GM20431 (cell line): ENCODE results near the gene IBA57.

Experiments
- in situ Hi-C: fragments of 300-500 bp; cut with MseI, MboI; formaldehyde crosslinking; loops from one replicate; pipeline ENCODE4 v1.15.0; 2020; ENCODE audit warnings: low sequenced_read_pairs; ENCODE audit not compliant: unreplicated experiment

Gene IBA57

GRCh38 chr1:228209657-228210056, 44.1 kb downstream of the IBA57 start:
- in situ Hi-C loops = no loop called here

GRCh38 chr1:228210076-228210651, 44.6 kb downstream of the IBA57 start:
- in situ Hi-C loops = no loop called here

GRCh38 chr1:228210712-228211530, 45.3 kb downstream of the IBA57 start:
- in situ Hi-C loops = no loop called here

- in situ Hi-C loops = no loop called here
Measured at GRCh38 chr1:228211531-228212414, 46.2 kb downstream of the IBA57 start.

- in situ Hi-C loops = no loop called here
Measured at GRCh38 chr1:228212415-228212965, 46.9 kb downstream of the IBA57 start.

GRCh38 chr1:228212966-228213844, 47.6 kb downstream of the IBA57 start:
- in situ Hi-C loops = no loop called here

- in situ Hi-C loops = no loop called here
Measured at GRCh38 chr1:228213917-228214808, 48.6 kb downstream of the IBA57 start.

- in situ Hi-C loops = no loop called here
Measured at GRCh38 chr1:228214921-228215662, 49.5 kb downstream of the IBA57 start.

- in situ Hi-C loops = no loop called here
Measured at GRCh38 chr1:228215663-228216116, 50.1 kb downstream of the IBA57 start.

- in situ Hi-C loops = no loop called here
Measured at GRCh38 chr1:228216371-228217320, 51.0 kb downstream of the IBA57 start.

- in situ Hi-C loops = no loop called here
Measured at GRCh38 chr1:228217551-228218344, 52.1 kb downstream of the IBA57 start.

GRCh38 chr1:228218513-228219244, 53.1 kb downstream of the IBA57 start:
- in situ Hi-C loops = no loop called here

- in situ Hi-C loops = no loop called here
Measured at GRCh38 chr1:228219245-228219961, 53.8 kb downstream of the IBA57 start.

- in situ Hi-C loops = no loop called here
Measured at GRCh38 chr1:228219962-228220780, 54.6 kb downstream of the IBA57 start.
